ENCODE data around the gene EPSTI1. TPM values are rescaled to one million over a fixed set of nuclear protein-coding genes. Genes with fewer than 3 reads are reported as not detected.
A peak's percentile ranks its signal among the peaks of the same experiment; 100 is the strongest.

Gene EPSTI1
- polyA plus RNA-seq, 2 of the 4 experiments (the other 2 are of a cell fraction): 0.05 to 0.10 TPM

DNA sequence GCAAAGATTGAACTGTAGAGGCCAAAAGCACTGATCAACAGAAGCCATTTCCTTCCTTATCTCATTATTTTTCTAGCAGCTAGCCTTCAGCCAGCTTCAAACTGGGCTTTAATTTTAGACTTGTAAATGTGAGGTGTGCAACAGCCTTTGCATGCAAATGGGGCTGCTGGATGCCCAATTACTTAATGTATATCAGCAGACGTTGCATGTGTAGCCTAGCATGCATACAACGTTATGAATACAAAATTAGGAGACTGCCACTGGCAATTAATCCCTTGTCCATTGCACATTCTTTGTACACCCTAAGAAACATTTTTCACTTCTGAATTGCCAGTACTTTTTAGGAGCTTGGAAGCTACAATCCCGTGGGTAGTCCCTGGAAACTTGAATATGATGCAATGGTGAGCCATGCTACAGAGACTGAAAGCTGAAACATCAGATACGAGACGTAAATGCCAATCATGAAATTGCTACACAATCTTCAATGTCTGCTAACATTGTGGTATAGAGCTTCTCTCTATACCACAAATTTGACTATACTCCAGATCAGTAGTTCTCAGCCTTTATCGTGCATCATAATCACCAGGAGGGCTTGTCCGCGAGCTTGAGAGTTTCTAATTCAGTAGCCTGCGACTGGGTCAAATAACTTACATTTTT, 20.2 kb downstream of the EPSTI1 start:
- POLR2A ChIA-PET: no interaction called here
- no peak for FAIRE-seq

DNA sequence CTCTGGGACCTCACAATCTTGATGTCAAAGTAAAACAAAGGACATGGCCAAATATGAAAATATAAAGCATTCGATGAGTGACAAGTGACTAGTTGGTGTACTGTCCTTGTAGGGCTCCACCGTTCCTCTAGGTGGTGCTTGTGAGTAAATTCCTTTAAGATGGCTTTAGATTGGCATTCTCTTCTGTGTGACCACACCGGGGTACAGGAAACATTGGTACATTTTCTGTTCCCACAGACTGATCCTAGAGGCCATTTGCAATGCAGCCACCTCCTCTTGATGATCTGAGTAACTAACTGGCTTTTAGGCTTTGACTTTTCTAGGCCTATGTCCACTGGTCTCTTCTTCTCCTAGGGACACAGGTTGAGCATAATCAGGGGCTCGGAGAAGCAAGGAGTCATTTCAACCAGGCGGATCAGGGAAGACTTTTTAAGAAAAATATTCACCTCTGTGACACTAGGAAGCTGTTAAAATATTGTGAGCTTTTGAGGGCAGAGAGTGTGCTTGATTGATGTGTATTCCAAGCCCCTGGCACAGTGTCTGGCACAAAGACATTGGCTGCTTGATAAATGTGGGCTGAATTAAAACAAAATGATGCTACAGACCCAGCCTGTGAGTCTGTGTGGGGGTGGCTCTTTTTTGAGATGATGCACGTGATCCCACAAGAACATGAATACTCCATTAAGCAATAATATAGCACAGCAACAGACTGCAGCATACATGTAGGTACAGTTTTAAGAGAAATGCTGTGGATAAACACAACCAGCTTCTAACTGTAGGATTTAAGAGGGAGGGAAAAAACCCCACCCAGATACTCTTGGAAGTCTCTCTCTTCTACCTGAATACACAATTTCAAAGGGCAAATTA, 21.0 kb downstream of the EPSTI1 start:
- H3K4me1 ChIP-seq: peaks cover 14% of the 10 kb centered on the region
- peak overlapping the region; percentile 39 to 40; a peak in 1 of 6 replicates for H3K27ac ChIP-seq
- POLR2A ChIA-PET: no interaction called here
- CTCF ChIA-PET: interaction anchor here (1.5 kb wide), 1 partner anchor 28 kb away, joined by 4 read pairs; no protein-coding TSS in a partner anchor
- H3K4me3 ChIP-seq: no peak overlapping the region
- peak; percentile 28 to 53 for DNase-seq (ENCODE audit: low read depth in 1 of 2, low spot score in 1 of 2)
- WGBS (ENCODE audit: missing lambda C conversion rate): 56% methylated on average over 6 of the region's 6 CpGs
- TF ChIP-seq POLR2A (IDR thresholded peaks at IDR 0.05; ENCODE audit: low read length): no peak
- TF ChIP-seq, protein P1, sequence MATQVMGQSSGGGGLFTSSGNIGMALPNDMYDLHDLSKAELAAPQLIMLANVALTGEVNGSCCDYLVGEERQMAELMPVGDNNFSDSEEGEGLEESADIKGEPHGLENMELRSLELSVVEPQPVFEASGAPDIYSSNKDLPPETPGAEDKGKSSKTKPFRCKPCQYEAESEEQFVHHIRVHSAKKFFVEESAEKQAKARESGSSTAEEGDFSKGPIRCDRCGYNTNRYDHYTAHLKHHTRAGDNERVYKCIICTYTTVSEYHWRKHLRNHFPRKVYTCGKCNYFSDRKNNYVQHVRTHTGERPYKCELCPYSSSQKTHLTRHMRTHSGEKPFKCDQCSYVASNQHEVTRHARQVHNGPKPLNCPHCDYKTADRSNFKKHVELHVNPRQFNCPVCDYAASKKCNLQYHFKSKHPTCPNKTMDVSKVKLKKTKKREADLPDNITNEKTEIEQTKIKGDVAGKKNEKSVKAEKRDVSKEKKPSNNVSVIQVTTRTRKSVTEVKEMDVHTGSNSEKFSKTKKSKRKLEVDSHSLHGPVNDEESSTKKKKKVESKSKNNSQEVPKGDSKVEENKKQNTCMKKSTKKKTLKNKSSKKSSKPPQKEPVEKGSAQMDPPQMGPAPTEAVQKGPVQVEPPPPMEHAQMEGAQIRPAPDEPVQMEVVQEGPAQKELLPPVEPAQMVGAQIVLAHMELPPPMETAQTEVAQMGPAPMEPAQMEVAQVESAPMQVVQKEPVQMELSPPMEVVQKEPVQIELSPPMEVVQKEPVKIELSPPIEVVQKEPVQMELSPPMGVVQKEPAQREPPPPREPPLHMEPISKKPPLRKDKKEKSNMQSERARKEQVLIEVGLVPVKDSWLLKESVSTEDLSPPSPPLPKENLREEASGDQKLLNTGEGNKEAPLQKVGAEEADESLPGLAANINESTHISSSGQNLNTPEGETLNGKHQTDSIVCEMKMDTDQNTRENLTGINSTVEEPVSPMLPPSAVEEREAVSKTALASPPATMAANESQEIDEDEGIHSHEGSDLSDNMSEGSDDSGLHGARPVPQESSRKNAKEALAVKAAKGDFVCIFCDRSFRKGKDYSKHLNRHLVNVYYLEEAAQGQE (IDR thresholded peaks at IDR 0.05): no peak
- no peak for TF ChIP-seq RNF2 (IDR thresholded peaks at IDR 0.05; ENCODE audit: borderline replicate concordance, low read depth)
- TF ChIP-seq, protein P2, sequence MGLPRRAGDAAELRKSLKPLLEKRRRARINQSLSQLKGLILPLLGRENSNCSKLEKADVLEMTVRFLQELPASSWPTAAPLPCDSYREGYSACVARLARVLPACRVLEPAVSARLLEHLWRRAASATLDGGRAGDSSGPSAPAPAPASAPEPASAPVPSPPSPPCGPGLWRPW (IDR thresholded peaks at IDR 0.05): no peak
- no peak for TF ChIP-seq HDAC2 (IDR thresholded peaks at IDR 0.05)
- TF ChIP-seq SMC3 (IDR thresholded peaks at IDR 0.05): peak; percentile 20; the same call in 1 of the 3 replicates
- TF ChIP-seq ESRRA (IDR thresholded peaks at IDR 0.05; ENCODE audit: borderline replicate concordance, low read length): no peak
- TF ChIP-seq, protein P3, sequence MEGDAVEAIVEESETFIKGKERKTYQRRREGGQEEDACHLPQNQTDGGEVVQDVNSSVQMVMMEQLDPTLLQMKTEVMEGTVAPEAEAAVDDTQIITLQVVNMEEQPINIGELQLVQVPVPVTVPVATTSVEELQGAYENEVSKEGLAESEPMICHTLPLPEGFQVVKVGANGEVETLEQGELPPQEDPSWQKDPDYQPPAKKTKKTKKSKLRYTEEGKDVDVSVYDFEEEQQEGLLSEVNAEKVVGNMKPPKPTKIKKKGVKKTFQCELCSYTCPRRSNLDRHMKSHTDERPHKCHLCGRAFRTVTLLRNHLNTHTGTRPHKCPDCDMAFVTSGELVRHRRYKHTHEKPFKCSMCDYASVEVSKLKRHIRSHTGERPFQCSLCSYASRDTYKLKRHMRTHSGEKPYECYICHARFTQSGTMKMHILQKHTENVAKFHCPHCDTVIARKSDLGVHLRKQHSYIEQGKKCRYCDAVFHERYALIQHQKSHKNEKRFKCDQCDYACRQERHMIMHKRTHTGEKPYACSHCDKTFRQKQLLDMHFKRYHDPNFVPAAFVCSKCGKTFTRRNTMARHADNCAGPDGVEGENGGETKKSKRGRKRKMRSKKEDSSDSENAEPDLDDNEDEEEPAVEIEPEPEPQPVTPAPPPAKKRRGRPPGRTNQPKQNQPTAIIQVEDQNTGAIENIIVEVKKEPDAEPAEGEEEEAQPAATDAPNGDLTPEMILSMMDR (IDR thresholded peaks at IDR 0.05): peak; percentile 26; the same call in 2 of the 3 replicates
- TF ChIP-seq RAD21 (conservative IDR thresholded peaks at IDR 0.05 in 1 of 2, IDR thresholded peaks at IDR 0.05 in 1 of 2): peak in 1 of 2 experiments; percentile 32; a peak in 1 of 5 replicates
- TF ChIP-seq NFE2L2 (conservative IDR thresholded peaks at IDR 0.05; ENCODE audit: low read length): no peak
- no peak for TF ChIP-seq MYC (IDR thresholded peaks at IDR 0.05; ENCODE audit: borderline replicate concordance, low read length)
- no peak for TF ChIP-seq MAFK (IDR thresholded peaks at IDR 0.05; ENCODE audit: partially characterized antibody)
- TF ChIP-seq, protein P4, sequence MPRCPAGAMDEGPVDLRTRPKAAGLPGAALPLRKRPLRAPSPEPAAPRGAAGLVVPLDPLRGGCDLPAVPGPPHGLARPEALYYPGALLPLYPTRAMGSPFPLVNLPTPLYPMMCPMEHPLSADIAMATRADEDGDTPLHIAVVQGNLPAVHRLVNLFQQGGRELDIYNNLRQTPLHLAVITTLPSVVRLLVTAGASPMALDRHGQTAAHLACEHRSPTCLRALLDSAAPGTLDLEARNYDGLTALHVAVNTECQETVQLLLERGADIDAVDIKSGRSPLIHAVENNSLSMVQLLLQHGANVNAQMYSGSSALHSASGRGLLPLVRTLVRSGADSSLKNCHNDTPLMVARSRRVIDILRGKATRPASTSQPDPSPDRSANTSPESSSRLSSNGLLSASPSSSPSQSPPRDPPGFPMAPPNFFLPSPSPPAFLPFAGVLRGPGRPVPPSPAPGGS (IDR thresholded peaks at IDR 0.05): no peak
- no peak for TF ChIP-seq RFX5 (IDR thresholded peaks at IDR 0.05)
- no peak for TF ChIP-seq FOXS1 (CRISPR knock-in tag; IDR thresholded peaks at IDR 0.05)
- peak; percentile 62 to 79; a peak in 4 of 6 replicates for ATAC-seq
- H3K4me2 ChIP-seq: no peak overlapping the region
- H3K9me3 ChIP-seq: no peaks in the 10 kb centered on the region
- no peak for FAIRE-seq

More for the DNA sequence above, 20.2 kb downstream of the EPSTI1 start:
- H3K4me3 ChIP-seq: no peak overlapping the region
- H3K4me2 ChIP-seq: no peak overlapping the region
- CTCF ChIA-PET: interaction anchor here (1.5 kb wide), 1 partner anchor 27 kb away, joined by 4 read pairs; no protein-coding TSS in a partner anchor
- DNase-seq (ENCODE audit: low read depth in 1 of 2, low spot score in 1 of 2): no peak
- H3K27ac ChIP-seq: no peak overlapping the region; a peak in 1 of 6 replicates
- TF ChIP-seq SREBF2 (IDR thresholded peaks at IDR 0.05) (no peak), BHLHE40 (IDR thresholded peaks at IDR 0.05; ENCODE audit: low read depth, low read length) (no peak)
- WGBS (ENCODE audit: missing lambda C conversion rate): 76% methylated on average over 9 of the region's 9 CpGs
- ATAC-seq: no peak
- H3K9me3 ChIP-seq: no peaks in the 10 kb centered on the region
- peaks cover 14% of the 10 kb centered on the region for H3K4me1 ChIP-seq

Measured in A549 (cell line).